ENCODE data around the gene MGAT5. TPM values are rescaled to one million over a fixed set of nuclear protein-coding genes. Genes with fewer than 3 reads are reported as not detected.

Gene MGAT5
- total RNA-seq, 1 experiment from 2014 or later: 52.4 TPM

GRCh38 chr2:134445116-134445515, 191.2 kb downstream of the MGAT5 start (continued):
- TF ChIP-seq, protein P1, sequence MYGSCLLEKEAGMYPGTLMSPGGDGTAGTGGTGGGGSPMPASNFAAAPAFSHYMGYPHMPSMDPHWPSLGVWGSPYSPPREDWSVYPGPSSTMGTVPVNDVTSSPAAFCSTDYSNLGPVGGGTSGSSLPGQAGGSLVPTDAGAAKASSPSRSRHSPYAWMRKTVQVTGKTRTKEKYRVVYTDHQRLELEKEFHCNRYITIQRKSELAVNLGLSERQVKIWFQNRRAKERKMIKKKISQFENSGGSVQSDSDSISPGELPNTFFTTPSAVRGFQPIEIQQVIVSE (CRISPR knock-in tag; IDR thresholded peaks at IDR 0.05; ENCODE audit: borderline replicate concordance): no peak
- TF ChIP-seq CBFB (CRISPR knock-in tag; IDR thresholded peaks at IDR 0.05; ENCODE audit: low read depth): no peak

DNA sequence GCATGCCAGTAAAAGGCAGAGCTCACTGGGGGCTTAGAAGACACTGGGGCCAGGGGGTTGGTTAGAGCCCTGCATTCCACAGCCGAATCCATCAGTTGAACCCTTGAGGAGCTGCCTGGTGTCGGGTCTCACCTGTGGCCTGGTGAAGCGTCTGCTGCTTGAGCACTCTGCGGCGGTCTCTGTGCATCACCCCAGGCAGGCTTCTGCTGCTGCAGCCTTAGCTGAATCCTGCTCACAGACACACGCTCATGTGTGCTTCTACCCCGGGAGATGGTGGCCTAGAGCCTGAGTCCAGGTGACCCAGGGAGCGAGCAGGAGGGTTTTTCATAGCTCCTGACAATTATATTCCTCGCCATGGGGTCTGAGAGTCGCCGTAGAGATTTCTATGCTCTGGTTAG, 192.1 kb downstream of the MGAT5 start:
- DNase-seq (ENCODE audit: low spot score): no peak
- Mint-ChIP-seq H3K4me3 (no peak overlapping the region), H3K36me3 (peaks cover 4% of the 10 kb centered on the region), H3K9me3 (no peaks in the 10 kb centered on the region), H3K4me1 (peaks cover 10% of the 10 kb centered on the region), H3K27me3 (ENCODE audit: low read depth) (no peaks in the 10 kb centered on the region), H3K27ac (no peak overlapping the region)
- ChIA-PET POLR2A (no interaction called here), CTCF (interaction anchor here (1.1 kb wide), 1 partner anchor 34 kb away, joined by 3 read pairs; no protein-coding TSS in a partner anchor)
- no peak for TF ChIP-seq RORB (CRISPR knock-in tag; IDR thresholded peaks at IDR 0.05)
- TF ChIP-seq, protein P2, sequence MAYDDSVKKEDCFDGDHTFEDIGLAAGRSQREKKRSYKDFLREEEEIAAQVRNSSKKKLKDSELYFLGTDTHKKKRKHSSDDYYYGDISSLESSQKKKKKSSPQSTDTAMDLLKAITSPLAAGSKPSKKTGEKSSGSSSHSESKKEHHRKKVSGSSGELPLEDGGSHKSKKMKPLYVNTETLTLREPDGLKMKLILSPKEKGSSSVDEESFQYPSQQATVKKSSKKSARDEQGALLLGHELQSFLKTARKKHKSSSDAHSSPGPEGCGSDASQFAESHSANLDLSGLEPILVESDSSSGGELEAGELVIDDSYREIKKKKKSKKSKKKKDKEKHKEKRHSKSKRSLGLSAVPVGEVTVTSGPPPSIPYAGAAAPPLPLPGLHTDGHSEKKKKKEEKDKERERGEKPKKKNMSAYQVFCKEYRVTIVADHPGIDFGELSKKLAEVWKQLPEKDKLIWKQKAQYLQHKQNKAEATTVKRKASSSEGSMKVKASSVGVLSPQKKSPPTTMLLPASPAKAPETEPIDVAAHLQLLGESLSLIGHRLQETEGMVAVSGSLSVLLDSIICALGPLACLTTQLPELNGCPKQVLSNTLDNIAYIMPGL (CRISPR knock-in tag; IDR thresholded peaks at IDR 0.05): no peak
- no peak for TF ChIP-seq NR1H2 (CRISPR knock-in tag; IDR thresholded peaks at IDR 0.05)
- TF ChIP-seq TEAD4 (CRISPR knock-in tag; IDR thresholded peaks at IDR 0.05): no peak
- TF ChIP-seq, protein P3, sequence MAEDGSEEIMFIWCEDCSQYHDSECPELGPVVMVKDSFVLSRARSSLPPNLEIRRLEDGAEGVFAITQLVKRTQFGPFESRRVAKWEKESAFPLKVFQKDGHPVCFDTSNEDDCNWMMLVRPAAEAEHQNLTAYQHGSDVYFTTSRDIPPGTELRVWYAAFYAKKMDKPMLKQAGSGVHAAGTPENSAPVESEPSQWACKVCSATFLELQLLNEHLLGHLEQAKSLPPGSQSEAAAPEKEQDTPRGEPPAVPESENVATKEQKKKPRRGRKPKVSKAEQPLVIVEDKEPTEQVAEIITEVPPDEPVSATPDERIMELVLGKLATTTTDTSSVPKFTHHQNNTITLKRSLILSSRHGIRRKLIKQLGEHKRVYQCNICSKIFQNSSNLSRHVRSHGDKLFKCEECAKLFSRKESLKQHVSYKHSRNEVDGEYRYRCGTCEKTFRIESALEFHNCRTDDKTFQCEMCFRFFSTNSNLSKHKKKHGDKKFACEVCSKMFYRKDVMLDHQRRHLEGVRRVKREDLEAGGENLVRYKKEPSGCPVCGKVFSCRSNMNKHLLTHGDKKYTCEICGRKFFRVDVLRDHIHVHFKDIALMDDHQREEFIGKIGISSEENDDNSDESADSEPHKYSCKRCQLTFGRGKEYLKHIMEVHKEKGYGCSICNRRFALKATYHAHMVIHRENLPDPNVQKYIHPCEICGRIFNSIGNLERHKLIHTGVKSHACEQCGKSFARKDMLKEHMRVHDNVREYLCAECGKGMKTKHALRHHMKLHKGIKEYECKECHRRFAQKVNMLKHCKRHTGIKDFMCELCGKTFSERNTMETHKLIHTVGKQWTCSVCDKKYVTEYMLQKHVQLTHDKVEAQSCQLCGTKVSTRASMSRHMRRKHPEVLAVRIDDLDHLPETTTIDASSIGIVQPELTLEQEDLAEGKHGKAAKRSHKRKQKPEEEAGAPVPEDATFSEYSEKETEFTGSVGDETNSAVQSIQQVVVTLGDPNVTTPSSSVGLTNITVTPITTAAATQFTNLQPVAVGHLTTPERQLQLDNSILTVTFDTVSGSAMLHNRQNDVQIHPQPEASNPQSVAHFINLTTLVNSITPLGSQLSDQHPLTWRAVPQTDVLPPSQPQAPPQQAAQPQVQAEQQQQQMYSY (CRISPR knock-in tag; IDR thresholded peaks at IDR 0.05): no peak
- no peak for TF ChIP-seq ZBTB21 (CRISPR knock-in tag; IDR thresholded peaks at IDR 0.05; ENCODE audit: borderline replicate concordance)
- TF ChIP-seq, protein P4, sequence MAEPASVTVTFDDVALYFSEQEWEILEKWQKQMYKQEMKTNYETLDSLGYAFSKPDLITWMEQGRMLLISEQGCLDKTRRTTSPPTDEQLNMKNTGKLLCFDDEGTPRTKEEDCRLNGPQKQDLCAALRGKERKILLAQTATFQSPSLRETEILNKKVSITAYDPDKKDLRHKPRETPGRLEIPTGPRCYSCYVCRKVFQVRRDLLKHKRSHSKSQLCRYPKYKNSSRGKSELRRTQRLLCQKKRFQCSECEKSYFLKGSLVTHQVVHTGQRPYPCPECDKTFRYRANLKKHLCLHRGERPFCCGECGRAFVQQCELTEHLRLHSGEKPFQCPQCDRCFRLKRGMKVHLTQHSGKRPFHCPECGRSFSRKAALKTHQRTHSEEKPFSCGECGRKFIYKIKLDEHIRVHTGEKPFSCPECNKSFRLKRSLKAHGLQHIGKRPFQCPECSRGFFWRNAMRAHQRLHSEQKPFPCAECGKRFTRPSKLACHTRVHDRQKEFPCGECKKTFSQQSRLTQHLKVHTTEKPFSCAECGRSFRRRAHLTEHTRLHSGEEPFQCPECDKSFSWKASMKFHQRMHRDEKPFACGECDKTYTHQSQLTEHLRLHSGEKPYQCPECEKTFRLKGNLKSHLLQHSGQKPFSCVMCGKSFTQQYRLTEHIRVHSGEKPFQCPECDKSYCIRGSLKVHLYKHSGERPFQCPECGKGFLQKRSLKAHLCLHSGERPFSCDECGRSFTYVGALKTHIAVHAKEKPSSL (CRISPR knock-in tag; conservative IDR thresholded peaks at IDR 0.05): no peak
- TF ChIP-seq GRHL2 (CRISPR knock-in tag; IDR thresholded peaks at IDR 0.05; ENCODE audit: insufficient replicate concordance, severe bottlenecking): no peak
- no peak for TF ChIP-seq ETV6 (CRISPR knock-in tag; IDR thresholded peaks at IDR 0.05)
- TF ChIP-seq AR (CRISPR knock-in tag; IDR thresholded peaks at IDR 0.05): no peak
- TF ChIP-seq, protein P5, sequence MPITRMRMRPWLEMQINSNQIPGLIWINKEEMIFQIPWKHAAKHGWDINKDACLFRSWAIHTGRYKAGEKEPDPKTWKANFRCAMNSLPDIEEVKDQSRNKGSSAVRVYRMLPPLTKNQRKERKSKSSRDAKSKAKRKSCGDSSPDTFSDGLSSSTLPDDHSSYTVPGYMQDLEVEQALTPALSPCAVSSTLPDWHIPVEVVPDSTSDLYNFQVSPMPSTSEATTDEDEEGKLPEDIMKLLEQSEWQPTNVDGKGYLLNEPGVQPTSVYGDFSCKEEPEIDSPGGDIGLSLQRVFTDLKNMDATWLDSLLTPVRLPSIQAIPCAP (CRISPR knock-in tag; IDR thresholded peaks at IDR 0.05): no peak
- no peak for TF ChIP-seq CREM (CRISPR knock-in tag; IDR thresholded peaks at IDR 0.05)
- no peak for TF ChIP-seq HMGA2 (CRISPR knock-in tag; IDR thresholded peaks at IDR 0.05)
- TF ChIP-seq MLX (CRISPR knock-in tag; IDR thresholded peaks at IDR 0.05): no peak
- TF ChIP-seq JUN (CRISPR knock-in tag; IDR thresholded peaks at IDR 0.05): no peak
- ATAC-seq: no peak
